HS-27A (cell line): Measurements from ENCODE around the gene KCP.
"Not testable (repeated sequence)": the region's sequence is repeated elsewhere in the genome, so short reads cannot be mapped to it uniquely, and the experiment has no call there.

Source experiments
- DNase-seq: peaks from one replicate; pipeline ENCODE4 v3.0.0-alpha.2; 2012; ENCODE audit warnings: low read depth, missing footprints

The KCP gene

DNA sequence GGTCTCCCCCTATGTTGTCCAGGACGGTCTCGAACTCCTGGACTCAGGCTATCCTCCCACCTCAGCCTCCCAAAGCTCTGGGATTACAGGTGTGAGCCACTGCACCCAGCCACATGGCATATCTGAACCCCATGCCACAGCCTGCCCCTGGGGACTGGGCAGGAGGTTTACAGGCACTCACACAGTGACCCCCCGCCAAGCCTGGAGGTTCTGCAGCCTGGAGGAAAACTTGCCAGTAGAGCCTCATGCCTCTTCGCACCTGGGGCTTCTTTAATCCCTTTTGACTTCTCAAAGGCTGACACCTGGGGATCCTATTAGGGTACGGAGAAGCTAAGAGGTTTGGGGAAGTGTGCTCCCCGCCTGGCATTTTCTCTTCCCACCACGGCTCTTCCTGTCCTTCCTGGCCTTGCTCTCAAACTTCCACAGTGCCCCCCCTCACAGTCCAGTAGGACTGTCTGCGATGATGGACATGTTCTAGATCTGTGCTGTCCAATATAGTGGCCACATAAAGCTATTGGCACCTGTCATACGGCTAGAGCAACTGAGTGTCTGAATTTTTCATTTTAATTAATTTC lies 11.4 kb upstream of the KCP start:
- no peak for DNase-seq

- DNase-seq: no peak
Measured at GRCh38 chr7:128920913-128921582, 10.5 kb upstream of the KCP start.

- no peak for DNase-seq
Measured at GRCh38 chr7:128919881-128920799, 9.6 kb upstream of the KCP start.

DNA sequence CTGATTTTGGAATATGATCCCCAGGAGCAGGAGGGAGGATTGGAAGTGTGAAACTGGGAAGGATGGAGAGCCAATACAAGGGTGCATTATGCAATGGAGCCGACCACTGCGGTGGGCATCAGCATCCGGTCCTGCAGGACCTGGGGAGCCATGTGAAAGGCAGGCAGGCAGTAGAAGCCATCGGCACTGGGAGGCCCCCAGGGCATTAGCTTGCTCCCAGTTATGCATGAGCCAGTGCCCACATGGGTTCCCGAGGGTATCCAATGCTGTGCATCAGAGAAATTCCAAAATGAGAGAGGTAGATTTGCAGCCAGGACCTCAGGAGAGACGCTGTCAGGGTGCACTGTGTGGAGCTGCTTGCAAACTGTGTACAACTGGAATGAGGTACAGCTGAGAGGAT lies 8.7 kb upstream of the KCP start:
- DNase-seq: no peak

DNA sequence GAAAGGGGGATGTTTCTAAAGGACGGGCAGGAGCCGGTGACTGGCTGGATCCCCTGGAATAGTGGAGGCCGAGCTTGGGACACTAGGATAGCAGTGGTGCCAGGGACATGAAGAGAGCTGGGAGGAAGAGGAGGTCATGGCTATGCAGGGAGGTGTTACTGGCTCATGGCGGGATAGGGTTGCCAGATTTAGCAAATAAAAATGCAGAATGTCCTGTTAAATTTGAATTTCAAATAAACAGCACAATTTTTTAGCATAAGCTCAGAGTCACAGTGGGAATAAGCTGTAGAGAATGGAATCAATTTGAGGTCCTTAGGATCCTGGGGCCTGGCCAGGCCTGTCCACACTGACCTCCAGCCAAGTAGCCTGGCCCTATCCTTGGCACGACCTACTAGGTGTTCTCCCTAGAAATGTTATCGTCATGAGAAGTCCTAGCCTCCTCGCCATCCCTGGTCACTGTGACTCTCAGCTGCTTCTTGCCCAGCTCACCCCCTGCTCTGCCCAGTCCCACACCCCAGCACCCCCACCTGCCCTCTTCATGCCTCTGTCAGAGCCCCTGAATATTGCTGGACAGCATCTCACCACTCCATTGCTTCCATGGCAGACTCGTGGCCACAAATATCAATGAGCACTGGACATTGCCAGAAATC lies 7.6 kb upstream of the KCP start:
- no peak for DNase-seq

GRCh38 chr7:128917122-128917521 lies 6.6 kb upstream of the KCP start:
- no peak for DNase-seq

- no peak for DNase-seq
Measured at GRCh38 chr7:128916643-128916915, 6.1 kb upstream of the KCP start.

- DNase-seq: no peak
Measured at GRCh38 chr7:128915841-128916642, 5.5 kb upstream of the KCP start.

GRCh38 chr7:128915271-128915819 lies 4.8 kb upstream of the KCP start:
- DNase-seq: no peak

GRCh38 chr7:128914566-128915151 lies 4.2 kb upstream of the KCP start:
- DNase-seq: no peak

- DNase-seq: no peak
Measured at GRCh38 chr7:128913870-128914565, 3.5 kb upstream of the KCP start.

GRCh38 chr7:128912709-128913495 lies 2.4 kb upstream of the KCP start:
- DNase-seq: not testable (repeated sequence)

- DNase-seq: no peak
Measured at GRCh38 chr7:128912281-128912680, 1.8 kb upstream of the KCP start.

- no peak for DNase-seq
Measured at GRCh38 chr7:128911423-128912031, 1.0 kb upstream of the KCP start.

DNA sequence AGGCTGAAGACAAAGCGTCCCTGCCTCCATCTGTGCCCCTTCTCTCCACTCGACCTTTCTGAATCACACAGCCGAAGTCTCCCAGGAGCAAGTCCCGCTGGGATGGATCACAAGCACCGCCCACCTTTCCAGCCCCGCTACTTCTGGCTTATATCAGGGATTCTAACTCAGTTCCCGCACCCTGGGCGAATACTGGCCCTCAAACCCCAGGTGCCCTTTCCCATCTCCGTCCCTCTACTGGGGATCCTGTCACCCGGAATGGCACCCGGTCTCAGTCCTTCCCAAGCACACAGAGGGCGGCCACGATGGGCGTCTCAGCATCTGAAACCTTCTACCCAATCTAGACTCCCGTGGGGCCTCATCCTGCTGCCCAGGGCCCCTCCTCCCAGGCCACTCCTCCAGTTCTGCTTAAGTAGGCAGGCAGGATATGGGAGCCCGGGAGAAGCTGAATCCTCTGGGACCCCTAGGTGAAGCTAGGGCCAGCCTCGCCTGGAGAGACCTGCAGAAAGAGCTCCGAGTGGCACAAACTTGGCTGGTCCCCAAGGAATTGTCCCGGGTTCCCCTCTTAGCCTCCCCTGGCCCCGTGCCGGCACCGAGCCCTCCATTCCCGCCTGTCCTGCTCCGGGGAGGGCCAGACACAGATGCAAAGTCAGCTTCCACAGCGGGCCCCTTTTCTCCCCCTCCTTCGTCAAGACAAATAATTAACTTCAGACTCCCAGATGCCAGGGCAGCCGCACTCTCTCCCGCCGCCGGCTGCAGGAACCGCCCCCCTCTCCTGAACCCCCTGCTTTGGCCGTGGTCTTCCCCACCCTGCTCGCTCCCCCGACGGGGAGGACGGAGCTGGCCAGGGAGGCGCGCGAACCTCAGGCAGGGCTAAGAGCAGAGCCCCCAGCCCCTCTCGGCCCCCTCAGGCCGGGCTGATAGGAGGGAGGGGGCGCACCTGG lies 612 bp downstream of the KCP start:
- DNase-seq: no peak

DNA sequence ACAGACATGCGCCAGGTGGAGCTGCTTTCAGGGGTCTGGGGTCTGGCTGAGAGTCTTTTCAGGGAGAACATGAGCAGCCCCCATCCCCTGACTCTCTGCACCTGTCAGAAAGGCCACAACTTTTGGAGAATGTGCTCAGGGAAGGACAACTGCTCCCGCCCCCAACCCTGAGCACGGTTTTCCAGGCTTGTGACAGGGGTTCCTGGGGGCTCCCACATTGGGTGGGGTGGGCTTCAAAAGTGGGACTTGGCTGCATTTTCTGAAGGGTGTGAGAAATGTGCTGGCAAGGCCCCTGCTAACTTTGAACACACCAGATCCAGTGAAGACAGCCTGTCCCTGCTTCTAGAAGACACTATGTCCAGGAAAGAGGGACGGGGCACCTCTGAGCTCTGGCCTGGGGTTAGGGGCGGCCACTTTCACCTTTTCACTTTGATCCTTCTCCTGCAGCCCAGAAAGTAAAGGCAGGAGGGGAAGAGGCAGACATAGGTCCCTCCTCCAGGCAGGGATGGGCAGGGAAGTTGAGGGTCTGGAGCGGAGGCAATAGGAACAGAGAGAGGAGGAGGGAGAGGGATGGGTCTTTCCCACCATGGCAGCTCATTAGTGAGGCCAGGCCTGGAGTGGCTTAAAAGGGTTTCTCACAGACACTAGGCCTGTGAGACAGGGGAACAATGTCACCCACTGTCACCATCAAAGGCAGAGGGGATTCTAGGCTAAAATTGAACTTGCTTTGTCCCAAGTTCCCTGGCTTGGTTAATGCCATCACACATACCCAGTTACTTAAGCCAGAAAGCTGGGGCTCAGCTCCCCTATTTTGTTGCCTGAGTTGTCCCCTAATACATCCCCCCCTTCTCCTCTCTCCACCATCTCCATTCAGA lies 1.5 kb downstream of the KCP start:
- DNase-seq: no peak
